ENCODE results near the gene RGS14.
"Not testable (repeated sequence)": the region's sequence is repeated elsewhere in the genome, so short reads cannot be mapped to it uniquely, and the experiment has no call there.

Gene RGS14

GRCh38 chr5:177351392-177352329 lies 6.1 kb upstream of the RGS14 start, which contains the start of gene LMAN2:
Gene LMAN2, minus strand, starts transcription at chr5:177351668. Its CDS starts 21 bp downstream, at chr5:177351647.
- H3K27me3 Mint-ChIP-seq = no peaks in the 10 kb centered on the region
- H3K9me3 Mint-ChIP-seq = peaks cover 4% of the 10 kb centered on the region
- H3K4me1 Mint-ChIP-seq (ENCODE audit: low read depth) = peaks cover 61% of the 10 kb centered on the region
- peaks cover 24% of the 10 kb centered on the region for H3K36me3 Mint-ChIP-seq (ENCODE audit: low read depth)
- peak within 1 kb of the TSS; percentile 100 for H3K27ac Mint-ChIP-seq
- H3K4me3 Mint-ChIP-seq = peak within 1 kb of the TSS; percentile 99

DNA sequence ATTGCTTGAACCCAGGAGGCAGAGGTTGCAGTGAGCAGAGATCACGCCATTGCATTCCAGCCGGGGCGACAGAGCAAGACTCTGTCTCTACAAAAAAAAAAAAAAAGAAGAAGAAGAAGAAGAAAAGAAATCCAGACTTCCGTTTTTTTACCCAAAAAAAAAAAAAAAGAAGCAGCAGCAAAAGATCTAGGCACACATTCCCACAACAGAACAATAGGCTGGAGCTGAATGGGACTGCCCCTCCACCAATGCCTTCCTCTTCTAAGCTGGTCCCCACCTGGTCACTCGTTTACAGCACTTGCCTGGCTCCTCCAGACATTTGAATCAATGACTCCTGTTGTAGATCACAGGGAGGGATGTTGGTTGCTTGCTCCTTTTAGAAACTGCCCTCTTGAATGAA lies 4.6 kb upstream of the RGS14 start:
- Mint-ChIP-seq H3K4me1 (ENCODE audit: low read depth) (peaks cover 61% of the 10 kb centered on the region), H3K9me3 (peaks cover 4% of the 10 kb centered on the region), H3K36me3 (ENCODE audit: low read depth) (peaks cover 15% of the 10 kb centered on the region), H3K4me3 (peak overlapping the region; percentile 2), H3K27me3 (no peaks in the 10 kb centered on the region), H3K27ac (no peak overlapping the region)

- peaks cover 12% of the 10 kb centered on the region for H3K36me3 Mint-ChIP-seq (ENCODE audit: low read depth)
- no peaks in the 10 kb centered on the region for H3K27me3 Mint-ChIP-seq
- H3K4me3 Mint-ChIP-seq = no peak overlapping the region
- peaks cover 64% of the 10 kb centered on the region for H3K4me1 Mint-ChIP-seq (ENCODE audit: low read depth)
- peaks cover 4% of the 10 kb centered on the region for H3K9me3 Mint-ChIP-seq
- no peak overlapping the region for H3K27ac Mint-ChIP-seq
These were observed 3.5 kb upstream of the RGS14 start for GRCh38 chr5:177354256-177354655.

GRCh38 chr5:177354711-177355110 lies 3.0 kb upstream of the RGS14 start:
- no peaks in the 10 kb centered on the region for H3K27me3 Mint-ChIP-seq
- no peak overlapping the region for H3K27ac Mint-ChIP-seq
- H3K36me3 Mint-ChIP-seq (ENCODE audit: low read depth) = peaks cover 7% of the 10 kb centered on the region

GRCh38 chr5:177355162-177355867 lies 2.4 kb upstream of the RGS14 start:
- no peaks in the 10 kb centered on the region for H3K27me3 Mint-ChIP-seq
- peaks cover 64% of the 10 kb centered on the region for H3K4me1 Mint-ChIP-seq (ENCODE audit: low read depth)
- H3K27ac Mint-ChIP-seq = peak overlapping the region; percentile 48
- peaks cover under 1% of the 10 kb centered on the region for H3K36me3 Mint-ChIP-seq (ENCODE audit: low read depth)
- H3K4me3 Mint-ChIP-seq = no peak overlapping the region
- peaks cover 4% of the 10 kb centered on the region for H3K9me3 Mint-ChIP-seq

More at GRCh38 chr5:177354711-177355110, 3.0 kb upstream of the RGS14 start:
- H3K4me1 Mint-ChIP-seq (ENCODE audit: low read depth) = peaks cover 64% of the 10 kb centered on the region
- H3K9me3 Mint-ChIP-seq = peaks cover 4% of the 10 kb centered on the region
- no peak overlapping the region for H3K4me3 Mint-ChIP-seq

GRCh38 chr5:177355868-177356168 lies 1.9 kb upstream of the RGS14 start:
- Mint-ChIP-seq H3K4me3 (no peak overlapping the region), H3K4me1 (ENCODE audit: low read depth) (peaks cover 62% of the 10 kb centered on the region), H3K36me3 (ENCODE audit: low read depth) (no peaks in the 10 kb centered on the region), H3K27ac (peak overlapping the region; percentile 21), H3K27me3 (no peaks in the 10 kb centered on the region), H3K9me3 (peaks cover 4% of the 10 kb centered on the region)

- H3K4me1 Mint-ChIP-seq (ENCODE audit: low read depth) = peaks cover 70% of the 10 kb centered on the region
- H3K9me3 Mint-ChIP-seq = peaks cover 4% of the 10 kb centered on the region
- H3K27ac Mint-ChIP-seq = peak overlapping the region; percentile 90
- H3K27me3 Mint-ChIP-seq = no peaks in the 10 kb centered on the region
- peak overlapping the region; percentile 90 for H3K4me3 Mint-ChIP-seq
- H3K36me3 Mint-ChIP-seq (ENCODE audit: low read depth) = no peaks in the 10 kb centered on the region
These were observed 978 bp upstream of the RGS14 start for GRCh38 chr5:177356746-177357145.

GRCh38 chr5:177357146-177357458 lies 622 bp upstream of the RGS14 start:
- H3K27ac Mint-ChIP-seq = peak overlapping the region; percentile 90
- no peaks in the 10 kb centered on the region for H3K27me3 Mint-ChIP-seq
- H3K9me3 Mint-ChIP-seq = peaks cover 4% of the 10 kb centered on the region
- peaks cover 71% of the 10 kb centered on the region for H3K4me1 Mint-ChIP-seq (ENCODE audit: low read depth)
- H3K36me3 Mint-ChIP-seq (ENCODE audit: low read depth) = no peaks in the 10 kb centered on the region
- peak overlapping the region; percentile 90 for H3K4me3 Mint-ChIP-seq

GRCh38 chr5:177358370-177358819 lies 671 bp downstream of the RGS14 start:
- Mint-ChIP-seq H3K27me3 (no peaks in the 10 kb centered on the region), H3K4me1 (ENCODE audit: low read depth) (peaks cover 82% of the 10 kb centered on the region), H3K27ac (peak overlapping the region; percentile 90), H3K4me3 (peak overlapping the region; percentile 90), H3K9me3 (peaks cover 4% of the 10 kb centered on the region), H3K36me3 (ENCODE audit: low read depth) (no peaks in the 10 kb centered on the region)

- Mint-ChIP-seq H3K27me3 (no peaks in the 10 kb centered on the region), H3K4me1 (ENCODE audit: low read depth) (peaks cover 90% of the 10 kb centered on the region), H3K36me3 (ENCODE audit: low read depth) (no peaks in the 10 kb centered on the region), H3K4me3 (peak overlapping the region; percentile 90), H3K9me3 (peaks cover 4% of the 10 kb centered on the region), H3K27ac (peak overlapping the region; percentile 90)
These were observed 1.7 kb downstream of the RGS14 start for GRCh38 chr5:177359451-177359851.

DNA sequence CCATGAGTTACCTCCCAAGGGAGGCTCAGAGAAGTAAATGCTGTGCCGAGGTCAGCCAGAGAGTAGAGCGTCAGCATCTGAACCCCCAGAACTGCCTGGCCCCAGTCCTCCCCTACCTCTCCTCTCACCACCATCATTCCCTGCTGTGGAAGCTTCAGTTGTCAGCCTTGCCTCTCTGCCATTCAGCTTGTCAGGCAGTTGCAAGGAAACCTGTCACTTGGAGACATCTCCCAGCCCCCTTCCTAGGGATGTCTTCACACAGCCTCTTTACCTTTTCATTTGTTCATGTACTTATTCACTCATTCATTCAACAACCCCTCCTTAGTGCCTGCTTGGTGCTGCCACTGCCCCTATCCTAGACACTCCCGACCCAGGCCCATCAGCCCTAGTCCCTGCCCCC lies 2.1 kb downstream of the RGS14 start:
- Mint-ChIP-seq H3K4me3 (peak overlapping the region; percentile 90), H3K27ac (peak overlapping the region; percentile 54), H3K36me3 (ENCODE audit: low read depth) (no peaks in the 10 kb centered on the region), H3K4me1 (ENCODE audit: low read depth) (peaks cover 90% of the 10 kb centered on the region), H3K9me3 (peaks cover 4% of the 10 kb centered on the region), H3K27me3 (no peaks in the 10 kb centered on the region)

GRCh38 chr5:177360740-177361139 lies 3.0 kb downstream of the RGS14 start:
- H3K27me3 Mint-ChIP-seq; H3K9me3 Mint-ChIP-seq; H3K4me3 Mint-ChIP-seq; H3K27ac Mint-ChIP-seq; H3K36me3 Mint-ChIP-seq (ENCODE audit: low read depth): not testable (repeated sequence)
- H3K4me1 Mint-ChIP-seq (ENCODE audit: low read depth) = peaks cover 91% of the 10 kb centered on the region

- no peaks in the 10 kb centered on the region for H3K27me3 Mint-ChIP-seq
- H3K4me3 Mint-ChIP-seq = peak overlapping the region; percentile 67
- H3K4me1 Mint-ChIP-seq (ENCODE audit: low read depth) = peaks cover 89% of the 10 kb centered on the region
- H3K36me3 Mint-ChIP-seq (ENCODE audit: low read depth) = peaks cover 5% of the 10 kb centered on the region
- H3K9me3 Mint-ChIP-seq = no peaks in the 10 kb centered on the region
- peak overlapping the region; percentile 66 for H3K27ac Mint-ChIP-seq
These were observed 3.9 kb downstream of the RGS14 start for GRCh38 chr5:177361418-177362291.

DNA sequence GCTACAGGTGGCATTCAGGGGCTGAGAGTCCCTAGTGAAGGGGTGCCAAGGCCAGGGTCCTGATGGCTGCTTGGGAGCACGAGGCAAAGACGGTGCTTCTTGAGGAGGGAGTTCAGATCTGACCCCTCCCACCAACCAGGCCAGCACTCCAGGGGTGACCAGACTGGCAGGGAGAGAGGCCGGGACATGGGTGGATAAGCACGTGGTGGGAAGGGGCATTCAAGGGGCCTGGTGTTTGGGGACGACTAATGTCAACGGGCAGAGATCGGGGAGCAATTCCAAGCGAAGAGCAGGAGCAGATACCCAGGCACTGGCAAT lies 4.5 kb downstream of the RGS14 start:
- Mint-ChIP-seq H3K9me3 (no peaks in the 10 kb centered on the region), H3K27ac (peak overlapping the region; percentile 66), H3K4me3 (peak overlapping the region; percentile 67), H3K27me3 (no peaks in the 10 kb centered on the region), H3K36me3 (ENCODE audit: low read depth) (peaks cover 5% of the 10 kb centered on the region), H3K4me1 (ENCODE audit: low read depth) (peaks cover 83% of the 10 kb centered on the region)

Data from stimulated activated naive CD8-positive, alpha-beta T cell treated with anti-CD3 and anti-CD28 coated beads, Interleukin-15, Interleukin-2, amounts not matched to agents 100 ng/mL and 50 ng/mL, for 24 hours (primary cell).